HFFc6 (cell line): ENCODE data around the gene NCAPH2. TPM values are rescaled to one million over a fixed set of nuclear protein-coding genes. Genes with fewer than 3 reads are reported as not detected.

ENCODE experiments used
- DNase-seq: peaks from one replicate; pipeline ENCODE4 v3.0.0-alpha.2; 2018
- H3K27ac Mint-ChIP-seq: 2 replicates; pipeline ENCODE4 v1.8.0; 2020; ENCODE audit warnings: mild to moderate bottlenecking, mixed read lengths
- H3K27me3 Mint-ChIP-seq: 2 replicates; pipeline ENCODE4 v1.8.0; 2021; ENCODE audit warnings: mild to moderate bottlenecking, moderate library complexity, mixed read lengths; ENCODE audit not compliant: insufficient read depth
- H3K36me3 Mint-ChIP-seq: 2 replicates; pipeline ENCODE4 v1.8.0; 2021; ENCODE audit warnings: low read depth, mixed read lengths
- H3K4me1 Mint-ChIP-seq: 2 replicates; pipeline ENCODE4 v1.8.0; 2020; ENCODE audit warnings: low read depth, mixed read lengths
- H3K4me3 Mint-ChIP-seq: 2 replicates; pipeline ENCODE4 v1.8.0; 2020; ENCODE audit warnings: mild to moderate bottlenecking, moderate library complexity, mixed read lengths
- H3K9me3 Mint-ChIP-seq: 2 replicates; pipeline ENCODE4 v1.8.0; 2020; ENCODE audit warnings: mild to moderate bottlenecking, mixed read lengths
- total RNA-seq, 6 experiments: library from RNA; stranded (reverse); fragmentation: NEBNext Ultra II Directional; extraction: Animal tissue kit (Norgen Biotek cat#: 25700); gene quantifications; 2 replicates in 1 of 6; 3 replicates in 5 of 6; pipeline ENCODE4 v1.2.3, GENCODE V29; 2021
- TF ChIP-seq, protein P1 (sequence below): fragments of 200-600 bp; sonication (generic); IDR thresholded peaks from 2 replicates; pipeline ENCODE4 v1.5.0; 2021; ENCODE audit warnings: antibody characterized with exemption, mild to moderate bottlenecking

The NCAPH2 gene
- total RNA-seq, 6 experiments from 2014 or later = 31.7 to 54.1 (median 50.0) TPM

DNA sequence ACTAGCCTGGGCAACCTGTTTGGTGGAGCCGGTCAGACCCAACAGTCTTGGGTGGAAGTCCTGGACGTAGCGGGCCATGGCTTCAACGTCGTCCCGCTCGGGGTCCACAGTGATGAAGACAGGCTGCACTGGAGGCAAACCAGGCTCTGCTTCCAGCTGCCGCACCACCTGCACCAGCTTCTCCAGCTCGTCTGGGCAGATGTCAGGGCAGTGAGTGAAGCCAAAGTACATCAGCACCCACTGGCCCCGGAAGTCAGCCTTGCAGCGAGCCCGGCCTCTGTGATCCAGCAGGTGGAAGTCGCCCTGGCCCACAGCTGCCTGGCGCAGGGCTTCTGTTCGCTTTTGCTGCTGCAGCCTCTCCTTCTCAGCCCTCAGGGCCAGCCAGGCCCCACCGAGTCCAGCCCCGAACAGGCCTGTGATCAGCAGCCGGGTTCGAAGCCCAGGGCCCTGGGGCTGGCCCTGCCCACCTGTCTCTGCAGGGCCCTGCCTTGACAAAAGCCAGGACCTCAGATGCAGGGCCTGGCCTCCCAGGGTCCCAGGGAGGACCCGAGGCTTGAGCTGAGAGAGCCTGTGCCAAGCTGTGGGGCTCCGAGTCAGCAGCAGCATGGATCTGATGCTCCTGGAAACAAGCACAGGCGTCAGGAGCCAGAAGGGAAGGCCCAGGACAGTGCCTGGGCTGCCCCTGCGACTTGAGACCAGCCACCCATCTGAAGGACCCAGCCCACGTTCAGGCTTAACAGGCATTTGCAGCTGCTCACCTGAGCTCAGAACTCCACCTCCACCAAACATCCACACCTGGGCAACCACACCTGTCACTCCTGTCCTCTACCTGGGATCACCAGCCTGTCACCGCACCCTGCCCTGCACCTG lies 16.0 kb downstream of the NCAPH2 start:
- Mint-ChIP-seq H3K36me3 (peaks cover 14% of the 10 kb centered on the region), H3K27me3 (peaks cover 5% of the 10 kb centered on the region), H3K9me3 (no peaks in the 10 kb centered on the region), H3K4me3 (peak overlapping the region; percentile 94), H3K4me1 (peaks cover 19% of the 10 kb centered on the region), H3K27ac (peak overlapping the region; percentile 74)
- TF ChIP-seq, protein P1, sequence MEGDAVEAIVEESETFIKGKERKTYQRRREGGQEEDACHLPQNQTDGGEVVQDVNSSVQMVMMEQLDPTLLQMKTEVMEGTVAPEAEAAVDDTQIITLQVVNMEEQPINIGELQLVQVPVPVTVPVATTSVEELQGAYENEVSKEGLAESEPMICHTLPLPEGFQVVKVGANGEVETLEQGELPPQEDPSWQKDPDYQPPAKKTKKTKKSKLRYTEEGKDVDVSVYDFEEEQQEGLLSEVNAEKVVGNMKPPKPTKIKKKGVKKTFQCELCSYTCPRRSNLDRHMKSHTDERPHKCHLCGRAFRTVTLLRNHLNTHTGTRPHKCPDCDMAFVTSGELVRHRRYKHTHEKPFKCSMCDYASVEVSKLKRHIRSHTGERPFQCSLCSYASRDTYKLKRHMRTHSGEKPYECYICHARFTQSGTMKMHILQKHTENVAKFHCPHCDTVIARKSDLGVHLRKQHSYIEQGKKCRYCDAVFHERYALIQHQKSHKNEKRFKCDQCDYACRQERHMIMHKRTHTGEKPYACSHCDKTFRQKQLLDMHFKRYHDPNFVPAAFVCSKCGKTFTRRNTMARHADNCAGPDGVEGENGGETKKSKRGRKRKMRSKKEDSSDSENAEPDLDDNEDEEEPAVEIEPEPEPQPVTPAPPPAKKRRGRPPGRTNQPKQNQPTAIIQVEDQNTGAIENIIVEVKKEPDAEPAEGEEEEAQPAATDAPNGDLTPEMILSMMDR = no peak
- no peak for DNase-seq

DNA sequence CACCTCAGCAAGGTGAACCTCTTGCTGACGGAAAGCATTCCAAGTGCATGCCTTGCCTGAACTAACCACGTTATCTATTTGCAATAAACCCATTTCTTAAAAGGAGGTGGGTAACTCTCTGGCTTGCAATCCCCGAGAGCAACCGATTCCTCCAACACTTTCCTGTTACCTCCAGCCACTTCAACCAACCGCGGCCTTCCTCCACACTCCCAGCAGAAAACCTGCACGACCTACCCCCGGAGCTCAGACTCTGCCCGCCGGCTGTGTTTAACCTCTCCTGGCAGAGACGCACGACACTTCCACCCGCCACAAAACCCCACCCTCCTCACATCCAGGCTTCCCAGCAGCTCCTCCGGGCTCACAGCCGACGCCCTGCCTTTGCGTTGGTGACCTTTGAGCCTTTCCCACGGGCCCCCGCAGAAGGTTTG lies 16.7 kb downstream of the NCAPH2 start:
- Mint-ChIP-seq H3K9me3 (no peaks in the 10 kb centered on the region), H3K36me3 (peaks cover 10% of the 10 kb centered on the region), H3K4me1 (peaks cover 19% of the 10 kb centered on the region), H3K27me3 (peaks cover 5% of the 10 kb centered on the region), H3K4me3 (peak overlapping the region; percentile 94), H3K27ac (peak overlapping the region; percentile 74)
- no peak for DNase-seq
- TF ChIP-seq, protein P1 = no peak

DNA sequence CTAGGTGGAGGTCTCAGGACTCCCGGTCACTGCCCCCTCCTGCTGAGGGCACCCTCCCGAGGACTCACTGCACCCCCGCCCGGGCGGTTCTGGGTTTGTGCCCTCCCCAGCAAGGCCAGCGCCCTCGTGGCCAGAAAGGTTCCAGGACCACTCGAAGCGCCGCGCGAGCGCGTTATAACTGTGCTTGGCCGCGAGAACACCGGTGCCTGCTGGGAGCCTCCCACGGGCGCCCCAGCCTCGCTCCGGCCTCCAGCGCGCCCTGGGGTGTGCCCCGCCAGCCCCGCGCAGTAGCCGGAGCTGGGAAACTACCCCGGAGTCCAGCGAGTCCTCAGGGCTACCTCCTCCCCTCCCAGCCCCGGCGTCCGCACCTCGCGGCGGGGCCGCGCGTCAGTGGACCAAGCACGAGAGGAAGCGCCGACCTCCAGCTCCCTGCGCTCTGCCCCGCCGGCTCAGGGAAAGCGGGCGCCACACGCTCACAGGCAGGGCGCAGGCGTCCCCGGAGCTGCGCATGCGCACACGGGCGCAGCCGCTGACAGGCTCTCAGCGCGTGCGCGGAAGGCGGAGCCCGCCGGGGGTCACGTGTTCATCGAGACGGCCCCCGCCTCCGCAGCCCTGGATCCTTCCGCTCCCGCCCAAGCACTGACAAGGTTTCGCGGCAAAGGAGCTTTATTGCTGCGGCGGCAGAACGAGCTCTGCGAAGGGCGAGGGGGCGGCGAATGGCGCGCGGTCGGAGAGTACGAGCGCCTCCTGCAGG lies 17.3 kb downstream of the NCAPH2 start, which contains the start of gene SCO2:
Gene SCO2 (minus strand): TSS at position 495 of the 754 bp plus-strand sequence. CDS start 1,187 bp downstream, outside the sequence.
- H3K9me3 Mint-ChIP-seq = no peaks in the 10 kb centered on the region
- peak within 1 kb of the TSS; percentile 74 for H3K27ac Mint-ChIP-seq
- TF ChIP-seq, protein P1 = peak; percentile 61
- peaks cover 5% of the 10 kb centered on the region for H3K27me3 Mint-ChIP-seq
- peak; percentile 94 for DNase-seq
- H3K36me3 Mint-ChIP-seq = peaks cover 7% of the 10 kb centered on the region
- peaks cover 19% of the 10 kb centered on the region for H3K4me1 Mint-ChIP-seq
- peak within 1 kb of the TSS; percentile 94 for H3K4me3 Mint-ChIP-seq

DNA sequence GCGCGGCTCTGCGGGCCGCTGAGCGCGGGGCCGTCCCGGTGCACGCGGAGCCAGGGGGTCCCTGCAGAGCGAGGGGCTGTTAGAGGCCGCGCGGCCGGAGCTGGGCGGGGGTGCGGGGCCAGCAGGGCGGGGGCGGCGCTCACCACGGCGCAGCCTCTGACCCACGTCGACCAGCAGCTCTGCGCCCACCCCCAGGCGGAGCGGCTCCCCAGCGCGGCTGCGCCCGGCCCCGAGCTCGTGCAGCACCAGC lies 17.8 kb downstream of the NCAPH2 start:
- no peak overlapping the region for H3K27ac Mint-ChIP-seq
- TF ChIP-seq, protein P1 = no peak
- peaks cover 19% of the 10 kb centered on the region for H3K4me1 Mint-ChIP-seq
- H3K27me3 Mint-ChIP-seq = peaks cover 5% of the 10 kb centered on the region
- peaks cover 7% of the 10 kb centered on the region for H3K36me3 Mint-ChIP-seq
- H3K9me3 Mint-ChIP-seq = no peaks in the 10 kb centered on the region
- H3K4me3 Mint-ChIP-seq = peak overlapping the region; percentile 94
- no peak for DNase-seq

DNA sequence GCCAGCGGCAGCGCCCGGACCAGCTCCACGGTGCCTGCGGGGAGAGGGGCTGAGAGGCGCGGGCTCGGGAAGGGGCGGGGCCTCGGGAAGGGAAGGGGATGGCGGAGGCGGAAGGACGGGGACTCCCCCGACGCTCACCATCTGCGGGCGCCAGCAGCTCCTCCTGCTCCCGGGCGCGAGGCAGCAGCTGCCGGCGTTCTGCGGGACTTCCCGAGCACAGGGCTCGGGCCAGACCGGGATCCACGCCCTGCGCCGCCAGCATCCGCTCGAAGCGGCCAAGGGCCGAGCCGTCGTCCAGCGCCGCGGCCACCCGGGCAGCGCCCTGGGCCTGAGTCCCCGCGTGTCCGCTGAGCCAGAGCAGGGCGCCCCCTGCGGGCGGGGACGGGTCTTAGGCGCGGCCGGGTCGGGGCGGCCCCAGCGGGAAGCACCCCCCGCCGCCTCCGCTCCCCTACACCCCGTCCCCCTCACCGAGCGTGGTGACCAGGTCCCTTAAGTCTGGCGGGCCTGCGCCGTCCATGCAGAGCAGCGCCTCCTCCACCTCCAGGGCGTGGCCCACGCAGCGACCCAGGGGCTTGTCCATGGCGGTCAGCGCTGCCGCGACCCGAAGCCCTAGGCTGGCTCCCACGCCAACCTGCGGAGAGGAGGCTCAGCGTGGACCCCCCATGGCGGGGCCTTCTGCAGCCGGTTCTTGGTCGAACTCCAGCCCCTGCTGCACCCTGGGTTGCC lies 18.2 kb downstream of the NCAPH2 start:
- Mint-ChIP-seq H3K27ac (peak overlapping the region; percentile 62), H3K4me3 (peak overlapping the region; percentile 78), H3K27me3 (peaks cover 7% of the 10 kb centered on the region), H3K9me3 (no peaks in the 10 kb centered on the region), H3K4me1 (peaks cover 19% of the 10 kb centered on the region), H3K36me3 (peaks cover 7% of the 10 kb centered on the region)
- peak; percentile 44 for DNase-seq
- TF ChIP-seq, protein P1 = peak; percentile 87
